AG20443 (cell line): Measurements from ENCODE around the gene FAIM.
"Not testable (repeated sequence)": the region's sequence is repeated elsewhere in the genome, so short reads cannot be mapped to it uniquely, and the experiment has no call there.

ENCODE experiments used
- DNase-seq: peaks from one replicate; pipeline ENCODE4 v3.0.0; 2012; ENCODE audit warnings: low spot score, mixed read lengths

FAIM gene

GRCh38 chr3:138680974-138681373 lies 72.4 kb downstream of the FAIM start:
- DNase-seq = not testable (repeated sequence)

GRCh38 chr3:138681463-138682220 lies 73.1 kb downstream of the FAIM start:
- no peak for DNase-seq

GRCh38 chr3:138682648-138683047 lies 74.1 kb downstream of the FAIM start:
- no peak for DNase-seq
